HEK293 (cell line): Measurements from ENCODE around the gene C13orf46.
"Not testable (repeated sequence)": the region's sequence is repeated elsewhere in the genome, so short reads cannot be mapped to it uniquely, and the experiment has no call there.

Experiments
- MYNN ChIP-seq: fragments of 450-650 bp; formaldehyde crosslinking; IDR thresholded peaks from 2 replicates; pipeline ENCODE4 v1.5.1; 2016; ENCODE audit warnings: missing biosample characterization, missing genetic modification characterization, borderline replicate concordance
- ZNF146 ChIP-seq: fragments of 450-650 bp; formaldehyde crosslinking; IDR thresholded peaks from 2 replicates; pipeline ENCODE4 v1.5.1; 2016; ENCODE audit warnings: missing biosample characterization, missing genetic modification characterization
- ZNF571 ChIP-seq: fragments of 450-650 bp; formaldehyde crosslinking; IDR thresholded peaks from 2 replicates; pipeline ENCODE4 v1.5.0; 2017; ENCODE audit warnings: missing biosample characterization, missing genetic modification characterization
- ZNF76 ChIP-seq: fragments of 450-650 bp; formaldehyde crosslinking; IDR thresholded peaks from 2 replicates; pipeline ENCODE4; 2016; ENCODE audit warnings: low read depth, missing biosample characterization, missing genetic modification characterization, borderline replicate concordance
- TF ChIP-seq, protein P1 (sequence below): fragments of 450-650 bp; formaldehyde crosslinking; IDR thresholded peaks from 2 replicates; pipeline ENCODE4 v1.5.1; 2016; ENCODE audit warnings: missing biosample characterization, missing genetic modification characterization

DNA sequence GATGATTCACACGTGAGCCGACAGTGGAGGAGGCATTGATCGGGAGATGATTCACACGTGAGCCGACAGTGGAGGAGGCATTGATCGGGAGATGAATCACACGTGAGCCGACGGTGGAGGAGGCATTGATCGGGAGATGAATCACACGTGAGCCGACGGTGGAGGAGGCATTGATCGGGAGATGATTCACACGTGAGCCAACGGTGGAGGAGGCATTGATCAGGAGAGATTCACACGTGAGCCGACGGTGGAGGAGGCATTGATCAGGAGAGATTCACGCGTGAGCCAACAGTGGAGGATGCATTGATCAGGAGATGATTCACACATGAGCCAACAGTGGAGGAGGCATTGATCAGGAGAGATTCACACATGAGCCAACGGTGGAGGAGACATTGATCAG lies 60.0 kb downstream of the C13orf46 start:
- TF ChIP-seq ZNF146, MYNN, ZNF571, ZNF76 (tag by site-specific recombination): not testable (repeated sequence)
- TF ChIP-seq, protein P1, sequence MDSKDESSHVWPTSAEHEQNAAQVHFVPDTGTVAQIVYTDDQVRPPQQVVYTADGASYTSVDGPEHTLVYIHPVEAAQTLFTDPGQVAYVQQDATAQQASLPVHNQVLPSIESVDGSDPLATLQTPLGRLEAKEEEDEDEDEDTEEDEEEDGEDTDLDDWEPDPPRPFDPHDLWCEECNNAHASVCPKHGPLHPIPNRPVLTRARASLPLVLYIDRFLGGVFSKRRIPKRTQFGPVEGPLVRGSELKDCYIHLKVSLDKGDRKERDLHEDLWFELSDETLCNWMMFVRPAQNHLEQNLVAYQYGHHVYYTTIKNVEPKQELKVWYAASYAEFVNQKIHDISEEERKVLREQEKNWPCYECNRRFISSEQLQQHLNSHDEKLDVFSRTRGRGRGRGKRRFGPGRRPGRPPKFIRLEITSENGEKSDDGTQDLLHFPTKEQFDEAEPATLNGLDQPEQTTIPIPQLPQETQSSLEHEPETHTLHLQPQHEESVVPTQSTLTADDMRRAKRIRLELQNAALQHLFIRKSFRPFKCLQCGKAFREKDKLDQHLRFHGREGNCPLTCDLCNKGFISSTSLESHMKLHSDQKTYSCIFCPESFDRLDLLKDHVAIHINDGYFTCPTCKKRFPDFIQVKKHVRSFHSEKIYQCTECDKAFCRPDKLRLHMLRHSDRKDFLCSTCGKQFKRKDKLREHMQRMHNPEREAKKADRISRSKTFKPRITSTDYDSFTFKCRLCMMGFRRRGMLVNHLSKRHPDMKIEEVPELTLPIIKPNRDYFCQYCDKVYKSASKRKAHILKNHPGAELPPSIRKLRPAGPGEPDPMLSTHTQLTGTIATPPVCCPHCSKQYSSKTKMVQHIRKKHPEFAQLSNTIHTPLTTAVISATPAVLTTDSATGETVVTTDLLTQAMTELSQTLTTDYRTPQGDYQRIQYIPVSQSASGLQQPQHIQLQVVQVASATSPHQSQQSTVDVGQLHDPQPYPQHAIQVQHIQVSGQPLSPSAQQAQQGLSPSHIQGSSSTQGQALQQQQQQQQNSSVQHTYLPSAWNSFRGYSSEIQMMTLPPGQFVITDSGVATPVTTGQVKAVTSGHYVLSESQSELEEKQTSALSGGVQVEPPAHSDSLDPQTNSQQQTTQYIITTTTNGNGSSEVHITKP (tag by site-specific recombination): not testable (repeated sequence)
